ENCODE measurements around the gene ZNF341.

DNA sequence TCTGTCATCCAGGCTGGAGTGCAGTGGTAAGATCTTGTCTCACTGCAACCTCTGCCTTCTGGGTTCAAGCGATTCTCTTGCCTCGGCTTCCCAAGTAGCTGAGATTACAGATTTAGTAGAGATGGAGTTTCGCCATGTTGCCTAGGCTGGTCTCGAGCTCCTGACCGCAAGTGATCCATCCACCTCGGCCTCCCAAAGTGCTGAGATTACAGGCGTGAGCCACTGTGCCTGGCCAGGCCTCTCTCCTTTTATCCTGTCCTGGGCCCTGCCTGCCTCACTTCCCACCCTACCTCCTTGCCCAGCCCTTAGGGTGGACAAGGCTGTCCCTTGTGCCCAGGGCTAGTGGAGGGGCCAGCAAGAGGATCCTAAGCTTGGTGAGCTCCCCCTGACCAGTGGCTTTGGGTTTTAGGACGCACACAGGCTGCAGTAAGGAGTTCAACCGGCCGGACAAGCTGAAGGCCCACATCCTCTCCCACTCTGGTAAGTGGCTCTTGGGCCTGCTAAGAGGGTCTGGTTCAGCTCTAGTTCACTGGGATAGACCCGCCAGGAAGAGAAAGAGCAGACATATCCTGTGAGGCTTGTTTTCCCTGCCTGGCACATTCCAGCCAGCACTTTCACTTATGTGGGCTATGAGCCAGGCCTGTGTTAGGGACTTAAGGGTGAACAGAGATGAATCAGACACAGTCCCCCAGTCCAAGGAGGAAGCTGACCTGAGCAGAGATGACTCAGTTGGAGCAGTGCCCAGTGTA lies 57.5 kb downstream of the ZNF341 start:
- TF ChIP-seq CTCF (IDR thresholded peaks at IDR 0.05; ENCODE audit: borderline replicate concordance, extremely low read depth, low read length, poor library complexity, severe bottlenecking) = no peak
- no peak for TF ChIP-seq EZH2 (IDR thresholded peaks at IDR 0.05; ENCODE audit: borderline replicate concordance, low read depth, low read length, severe bottlenecking)

All from DND-41 (cell line).